Stimulated activated CD4-positive, alpha-beta T cell treated with anti-CD3 and anti-CD28 coated beads, Interleukin-12 subunit alpha, Interleukin-12 subunit beta, amount 100 ng/mL, for 4 hours (primary cell): ENCODE data around the gene GATA2.

Experiments used
- DNase-seq: peaks from one replicate; pipeline ENCODE4 v3.0.0-alpha.2; 2020

The GATA2 gene

GRCh38 chr3:128455116-128455515 lies 37.9 kb downstream of the GATA2 start:
- DNase-seq: no peak

DNA sequence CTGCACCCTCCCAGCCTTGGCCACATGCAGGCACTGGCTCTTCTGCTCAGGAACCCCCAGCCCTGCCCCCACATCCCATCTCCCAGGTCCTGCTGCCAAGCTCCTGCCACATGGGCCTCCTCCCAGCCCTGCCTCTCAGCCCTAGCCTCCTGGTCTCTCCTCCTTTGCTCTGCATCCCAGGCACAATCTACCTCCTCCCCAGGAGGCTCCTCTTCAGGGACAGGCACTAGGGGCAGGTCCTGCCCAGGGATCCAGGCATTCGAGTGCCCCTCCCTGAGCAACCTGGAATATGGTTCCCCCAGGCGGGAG lies 38.7 kb downstream of the GATA2 start:
- no peak for DNase-seq

DNA sequence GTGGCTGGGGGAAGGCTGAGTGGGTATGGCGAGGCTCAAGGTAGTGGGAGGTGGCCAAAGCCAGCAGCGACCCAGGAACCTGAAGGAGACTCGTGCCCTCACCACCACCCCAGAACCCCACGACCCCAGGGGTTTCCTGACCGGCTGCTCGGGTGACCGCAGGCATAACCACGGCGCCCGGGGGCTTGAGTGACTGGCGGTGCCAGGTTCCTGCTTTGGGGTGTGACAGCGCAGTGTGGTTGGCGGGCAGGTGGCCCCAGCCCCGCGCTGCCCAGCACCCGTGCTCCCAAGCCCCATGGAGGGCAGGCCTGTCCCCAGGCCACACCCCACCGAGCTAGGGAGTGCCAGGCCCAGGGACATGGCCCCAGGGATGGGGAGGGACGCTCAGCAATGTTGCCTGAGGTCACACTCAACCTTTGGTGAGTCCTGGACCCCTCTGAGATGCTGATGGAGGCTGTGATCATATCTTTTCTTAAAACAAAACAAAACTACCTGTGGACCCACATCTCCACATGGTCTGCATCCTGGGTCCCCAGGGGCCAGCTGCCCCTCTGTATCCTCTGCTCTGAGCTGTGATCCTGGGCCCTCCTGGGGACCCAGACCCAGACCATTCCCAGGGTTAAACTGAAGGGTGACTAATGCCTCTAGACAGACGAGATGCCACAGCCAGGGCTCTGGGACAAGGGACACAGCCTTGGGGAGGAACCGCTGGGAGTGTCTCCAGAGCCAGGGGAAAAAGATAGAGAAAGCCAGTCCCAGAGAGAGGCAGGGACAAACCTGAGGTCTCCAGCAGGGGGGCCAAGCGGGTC lies 39.3 kb downstream of the GATA2 start:
- DNase-seq: no peak

- no peak for DNase-seq
These were observed 40.2 kb downstream of the GATA2 start for GRCh38 chr3:128452678-128453275.

DNA sequence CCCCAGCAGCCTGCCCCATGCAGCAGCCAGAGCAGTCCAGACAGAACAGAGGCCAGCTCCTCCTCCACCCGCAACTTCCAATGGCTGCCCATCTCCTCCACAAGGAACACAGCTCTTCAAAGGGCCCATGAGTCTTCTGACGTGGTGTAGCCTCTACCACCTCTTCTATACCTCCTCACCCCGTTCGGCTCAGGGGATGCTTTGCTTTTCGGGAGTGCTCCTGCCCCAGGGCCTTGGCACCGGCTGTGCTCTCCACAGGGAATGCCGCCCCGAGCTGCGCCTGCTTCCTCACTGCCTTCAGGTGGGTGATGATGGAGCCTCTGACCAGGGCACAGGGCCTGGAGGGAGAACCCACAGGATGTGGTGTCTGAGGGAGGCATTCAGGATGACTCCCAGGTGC lies 40.9 kb downstream of the GATA2 start:
- DNase-seq: no peak

- no peak for DNase-seq
These were observed 43.8 kb downstream of the GATA2 start for GRCh38 chr3:128449111-128449638.

DNA sequence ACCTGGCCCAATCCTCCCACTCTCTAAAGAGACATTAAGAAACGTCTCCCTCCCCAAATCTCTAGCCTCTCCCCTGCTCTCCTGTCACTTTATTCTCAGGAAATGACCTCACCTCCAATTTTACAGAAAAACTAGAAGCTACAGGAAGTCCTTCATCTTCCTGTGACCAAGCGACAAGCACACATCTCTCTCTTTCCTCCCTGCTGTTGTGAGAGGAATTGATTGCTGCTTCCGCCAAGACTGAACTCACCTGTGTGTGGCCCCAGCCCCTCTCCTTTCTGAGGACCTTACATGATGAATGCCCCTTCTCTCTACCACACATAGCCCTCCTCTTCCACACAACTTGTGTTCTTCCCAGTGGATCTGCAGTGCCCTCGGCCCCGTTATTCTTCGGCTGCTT lies 44.5 kb downstream of the GATA2 start:
- DNase-seq: no peak

- DNase-seq: peak; percentile 23
These were observed 45.4 kb downstream of the GATA2 start for GRCh38 chr3:128447561-128448013.

GRCh38 chr3:128446821-128447220 lies 46.2 kb downstream of the GATA2 start:
- DNase-seq: no peak

DNA sequence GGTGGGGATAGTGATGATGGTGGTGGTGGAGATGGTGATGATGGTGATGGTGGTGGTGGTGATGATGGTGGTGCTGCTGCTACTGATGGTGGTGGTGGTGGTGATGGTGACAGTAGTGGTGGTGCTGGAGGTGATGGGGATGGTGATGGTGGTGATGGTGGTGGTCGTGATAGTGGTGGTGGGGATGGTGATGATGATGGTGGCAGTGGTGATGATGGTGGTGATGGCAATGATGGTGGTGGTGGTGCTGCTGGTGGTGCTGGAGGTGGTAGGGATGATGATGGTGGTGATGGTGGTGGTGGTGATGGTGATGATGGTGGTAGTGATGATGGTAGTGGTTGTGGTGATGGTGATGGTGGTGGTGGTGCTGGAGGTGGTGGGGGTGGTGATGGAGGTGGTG lies 47.6 kb downstream of the GATA2 start:
- no peak for DNase-seq

DNA sequence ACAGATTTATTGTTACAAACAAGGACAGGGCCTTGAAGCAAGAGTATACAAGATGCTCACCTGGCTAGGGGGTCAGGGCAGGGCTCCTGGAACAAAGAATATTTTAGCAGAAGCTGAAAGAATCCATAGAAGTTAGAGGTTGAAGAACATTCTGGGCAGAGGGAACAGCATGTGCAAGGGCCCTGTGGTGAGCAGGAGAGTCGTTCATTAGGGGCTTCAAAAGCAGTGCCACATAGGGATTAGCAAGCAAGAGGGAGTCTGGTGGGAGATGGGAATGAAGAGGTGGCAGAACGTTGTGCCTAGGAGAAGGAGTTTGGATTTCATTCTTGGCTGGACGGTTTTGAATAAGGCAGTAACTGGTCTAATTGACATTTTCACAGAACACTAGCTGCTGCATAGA lies 49.2 kb downstream of the GATA2 start:
- no peak for DNase-seq

DNA sequence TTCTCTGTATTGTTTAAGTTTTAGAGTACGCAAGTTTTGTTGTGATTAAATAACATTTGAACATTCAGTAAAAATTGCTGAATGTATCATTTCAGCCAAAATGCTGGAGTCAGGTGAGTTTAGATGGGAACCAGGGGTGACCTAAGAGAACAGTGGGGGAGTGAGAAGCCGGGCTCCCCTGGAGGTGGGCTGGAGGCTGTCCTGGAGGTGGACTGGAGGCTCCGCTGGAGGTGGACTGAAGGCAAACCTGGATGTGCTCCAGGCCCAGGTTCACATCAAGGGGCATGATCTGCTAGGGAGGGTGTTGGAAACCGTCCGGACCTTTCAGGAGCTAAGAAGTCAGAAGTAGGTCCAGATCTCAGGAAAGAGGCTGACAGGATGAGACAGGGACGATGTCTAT lies 50.1 kb downstream of the GATA2 start:
- no peak for DNase-seq

GRCh38 chr3:128442070-128442469 lies 50.9 kb downstream of the GATA2 start:
- DNase-seq: no peak

- DNase-seq: no peak
These were observed 53.8 kb downstream of the GATA2 start for GRCh38 chr3:128439226-128439625.

DNA sequence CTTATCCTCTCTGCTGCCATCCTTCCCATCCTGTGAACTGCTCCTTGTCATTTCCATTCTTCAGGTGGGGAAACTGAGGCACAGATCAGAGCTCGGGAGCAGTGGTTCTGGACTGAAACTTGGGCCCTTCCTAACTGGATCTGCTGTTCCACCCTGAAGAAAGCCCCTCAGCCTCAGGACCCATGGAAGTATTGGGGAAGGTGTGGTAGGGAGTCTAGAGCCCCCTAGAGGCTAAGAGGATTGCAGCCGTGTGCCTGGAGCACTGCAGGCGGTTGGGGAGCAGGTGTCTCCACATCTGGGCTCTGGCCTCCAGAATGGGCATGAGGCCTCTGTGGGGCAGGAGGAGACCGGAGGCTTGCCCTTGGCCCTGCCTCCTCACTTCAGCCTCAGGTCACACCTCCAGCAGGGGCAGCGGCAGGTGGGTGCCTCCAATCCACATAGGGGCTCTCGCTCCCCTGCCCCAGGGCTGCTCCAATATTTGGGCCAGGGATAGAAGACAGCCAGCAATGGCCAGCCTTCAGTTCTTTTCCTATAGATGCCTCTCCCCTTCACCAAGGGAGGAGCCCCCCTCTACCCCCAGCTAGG lies 54.4 kb downstream of the GATA2 start:
- DNase-seq: no peak

GRCh38 chr3:128436214-128436613 lies 56.8 kb downstream of the GATA2 start:
- DNase-seq: no peak

- no peak for DNase-seq
These were observed 57.4 kb downstream of the GATA2 start for GRCh38 chr3:128435561-128435960.

GRCh38 chr3:128435058-128435457 lies 57.9 kb downstream of the GATA2 start:
- no peak for DNase-seq

- no peak for DNase-seq
These were observed 58.5 kb downstream of the GATA2 start for GRCh38 chr3:128434524-128434923.

- DNase-seq: no peak
These were observed 59.2 kb downstream of the GATA2 start for GRCh38 chr3:128433837-128434165.

GRCh38 chr3:128432971-128433836 lies 59.8 kb downstream of the GATA2 start:
- no peak for DNase-seq

DNA sequence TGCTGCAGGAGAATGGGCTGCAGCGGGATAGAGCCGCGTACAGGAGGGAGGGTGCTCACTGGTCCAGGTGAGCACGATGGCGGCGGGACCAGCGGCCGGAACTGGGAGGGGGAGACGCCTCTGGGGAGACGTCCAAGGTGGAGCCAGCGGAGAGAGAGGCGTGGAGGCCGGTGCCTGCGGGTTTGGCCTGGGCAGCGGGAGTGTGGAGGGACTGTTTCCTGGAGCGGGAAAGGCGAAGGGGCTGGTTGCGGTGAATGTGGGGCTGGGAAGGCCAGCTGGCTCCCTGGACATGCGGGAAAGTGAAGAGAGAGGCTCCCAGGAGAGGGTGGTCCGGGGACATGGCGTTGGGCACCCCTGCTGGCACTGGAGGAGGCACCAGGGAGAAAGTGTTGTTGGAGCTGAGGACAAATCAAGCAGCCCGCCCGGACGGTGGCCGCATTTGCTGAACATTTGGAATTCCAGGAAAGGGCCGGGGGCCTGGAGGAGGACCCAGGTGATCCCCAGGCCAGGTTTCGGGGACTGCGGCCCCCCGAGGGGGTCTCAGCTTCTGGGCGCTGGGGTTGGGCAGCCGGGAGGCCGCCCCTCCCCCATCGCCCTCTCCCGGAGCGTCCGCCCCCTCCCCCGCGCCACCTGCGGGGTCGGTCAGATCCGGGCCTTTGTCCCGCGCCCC lies 60.6 kb downstream of the GATA2 start:
- DNase-seq: no peak

- DNase-seq: no peak
These were observed 61.1 kb downstream of the GATA2 start for GRCh38 chr3:128431803-128432300.
